Heart right ventricle (tissue), 16 donors: ENCODE data around the gene SPTB. TPM values are rescaled to one million over a fixed set of nuclear protein-coding genes. Genes with fewer than 3 reads are reported as not detected.

Experiments
- ATAC-seq, 8 donors: fragments of 200-7000 bp; cut with Tn5 transposase; one replicate each; pipeline ENCODE4 v1.9.1; 2020; ENCODE audit warnings: mild to moderate bottlenecking in 8 of 8, moderate library complexity in 8 of 8, moderate number of reproducible peaks in 1 of 8
- DNase-seq, 2 donors: peaks; one replicate each; pipeline ENCODE4 v3.0.0-alpha.2; 2020
- H3K27ac ChIP-seq, 10 donors: fragments of 200-600 bp; sonication (generic) in 2 of 10; one replicate each; pipeline versions ENCODE4 v1.5.0 to v1.8.0; 2020 to 2022; ENCODE audit warnings: mild to moderate bottlenecking in 3 of 10
- H3K27me3 ChIP-seq, 7 donors: fragments of 200-600 bp; one replicate each; pipeline ENCODE4 v1.8.0; 2021 to 2022; ENCODE audit warnings: mild to moderate bottlenecking in 2 of 7
- H3K36me3 ChIP-seq, 9 donors: fragments of 200-600 bp; sonication (generic) in 1 of 9; one replicate each; pipeline versions ENCODE4 v1.5.0 to v1.8.0; 2020 to 2022; ENCODE audit warnings: mild to moderate bottlenecking in 2 of 9
- H3K4me1 ChIP-seq, 9 donors: fragments of 200-600 bp; sonication (generic) in 1 of 9; one replicate each; pipeline versions ENCODE4 v1.5.0 to v1.8.0; 2020 to 2022; ENCODE audit warnings: mild to moderate bottlenecking in 4 of 9
- H3K4me3 ChIP-seq, 10 donors: fragments of 200-600 bp; sonication (generic) in 2 of 10; one replicate each; pipeline versions ENCODE4 v1.5.0 to v1.8.0; 2020 to 2022; ENCODE audit warnings: mild to moderate bottlenecking in 7 of 10, moderate library complexity in 2 of 10
- H3K9me3 ChIP-seq, 11 donors: fragments of 200-600 bp in 10 of 11; sonication (generic) in 2 of 11; one replicate each; pipeline versions ENCODE4 v1.5.0 to v1.8.0; 2013 to 2022; ENCODE audit warnings: mild to moderate bottlenecking in 2 of 11, control low read depth in 1 of 11, moderate library complexity in 1 of 11
- WGBS, 2 donors: extraction: QIAGEN DNeasy Blood & Tissue Kit; methylation state at CpG; one replicate each; pipeline ENCODE4 v1.1.7; 2013; ENCODE audit warnings: inconsistent platforms in 1 of 2; 5-methylcytosine and 5-hydroxymethylcytosine counted together
- intact Hi-C, 10 donors: fragments of 100-400 bp; cut with DNase I; formaldehyde crosslinking; loops; one replicate each; pipeline versions ENCODE4 v1.11.1 to v1.14.2; 2022
- polyA plus RNA-seq, 2 donors: library from polyadenylated mRNA; stranded (reverse); fragments of 200-250 nt; gene quantifications; one replicate each; pipeline ENCODE4 v1.2.3, GENCODE V29; 2013
- total RNA-seq, 10 donors: library from RNA; stranded (reverse); fragmentation: NEBNext Ultra II Directional in 3 of 10; extraction: Animal tissue kit (Norgen Biotek cat#: 25700) in 3 of 10; gene quantifications; one replicate each; pipeline versions ENCODE4 v1.2.1 to v1.2.4, GENCODE V29; 2021 to 2023
- TF ChIP-seq, protein P1 (sequence below), 9 donors: fragments of 200-600 bp; sonication (generic) in 2 of 9; IDR thresholded peaks; one replicate each; pipeline versions ENCODE4 v1.5.0 to v1.8.0; 2021 to 2022; ENCODE audit warnings: antibody characterized with exemption in 9 of 9, mild to moderate bottlenecking in 5 of 9, moderate library complexity in 1 of 9
- donor health status: Arrhythmogenic right ventricular cardiomyopathy.
- donor health status: ischemic (EF 13 %, LVEDD 7.1; RV severe dilation, severe dysfunction).
- donor health status: healthy with polysubstance abuse.
- donor health status: DM: no; HTN: yes; CAD: no.
- donor health status: DM: no; HTN: no; CAD: no.
- donor health status: ischemic (EF 25% LVEDD 6.9; RV normal size, moderate dysfunction).
- donor health status: ischemic (EF 25% LVEDD 5.7; RV mildly dilated, moderate dysfunction).
- donor health status: healthy.
- donor health status: DM: yes; HTN: yes; CAD: no.
- donor health status: Ischemic cardiomyopathy.
- donor health status: ischemic (EF 35%, LVEDD 5.7; RV mildly dilated, moderate dysfunction).
- donor health status: nonischemic (EF 11% LVEDD 7.7; RV severe dilation, severe dysfunction).
- donor health status: DM: yes; HTN: yes; CAD: no.
- donor health status: PGD.
- donor health status: ischemic (EF 29% LVEDD 5.4; RV normal size, mild dysfunction).
- donor health status: nonischemic (EF 23%, LVEDD 6.1; RV moderate dilation, normal function).

The SPTB gene
- total and polyA plus RNA-seq, 12 donors, result 24.0 to 114 (median 92.1) TPM

DNA sequence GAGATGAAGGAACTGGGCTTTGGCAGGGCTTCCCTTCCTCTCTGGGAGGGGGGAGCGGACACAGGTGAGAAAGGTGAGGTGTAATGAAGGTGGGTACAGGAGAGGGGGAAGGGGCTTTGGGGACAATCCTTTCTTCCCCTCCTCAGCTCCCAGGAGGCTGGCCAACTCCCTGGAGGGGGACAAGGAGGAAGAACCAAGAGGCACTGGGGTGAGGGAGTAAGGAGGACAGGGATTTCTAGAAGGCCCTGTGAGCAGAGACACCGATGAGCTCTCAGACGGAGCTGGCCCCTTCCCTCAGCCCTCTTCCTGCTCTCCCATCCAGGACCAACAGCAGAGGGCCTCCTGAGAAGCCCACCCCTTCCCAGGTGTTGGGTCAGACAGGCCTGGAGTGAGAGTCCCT lies 122.1 kb downstream of the SPTB start:
- H3K36me3 ChIP-seq, result peaks cover 0 to under 1% (median 0%) of the 10 kb centered on the region in 9 donors
- intact Hi-C loops, result loop anchor here in 2 of 10 donors (5.0 kb wide), 2 partner anchors 35 to 75 kb away; no protein-coding TSS in a partner anchor
- WGBS, 2 donors, result 86 to 93% methylated on average over 3 of the region's 3 CpGs
- ATAC-seq (no peak), DNase-seq (no peak)
- peak overlapping the region in 8 of 10 donors; percentile 59 to 88 (median 76) for H3K27ac ChIP-seq
- H3K9me3 ChIP-seq, result no peaks in the 10 kb centered on the region
- H3K27me3 ChIP-seq, result no peaks in the 10 kb centered on the region
- H3K4me1 ChIP-seq, result peaks cover 35 to 74% (median 56%) of the 10 kb centered on the region in 9 donors
- TF ChIP-seq, protein P1, sequence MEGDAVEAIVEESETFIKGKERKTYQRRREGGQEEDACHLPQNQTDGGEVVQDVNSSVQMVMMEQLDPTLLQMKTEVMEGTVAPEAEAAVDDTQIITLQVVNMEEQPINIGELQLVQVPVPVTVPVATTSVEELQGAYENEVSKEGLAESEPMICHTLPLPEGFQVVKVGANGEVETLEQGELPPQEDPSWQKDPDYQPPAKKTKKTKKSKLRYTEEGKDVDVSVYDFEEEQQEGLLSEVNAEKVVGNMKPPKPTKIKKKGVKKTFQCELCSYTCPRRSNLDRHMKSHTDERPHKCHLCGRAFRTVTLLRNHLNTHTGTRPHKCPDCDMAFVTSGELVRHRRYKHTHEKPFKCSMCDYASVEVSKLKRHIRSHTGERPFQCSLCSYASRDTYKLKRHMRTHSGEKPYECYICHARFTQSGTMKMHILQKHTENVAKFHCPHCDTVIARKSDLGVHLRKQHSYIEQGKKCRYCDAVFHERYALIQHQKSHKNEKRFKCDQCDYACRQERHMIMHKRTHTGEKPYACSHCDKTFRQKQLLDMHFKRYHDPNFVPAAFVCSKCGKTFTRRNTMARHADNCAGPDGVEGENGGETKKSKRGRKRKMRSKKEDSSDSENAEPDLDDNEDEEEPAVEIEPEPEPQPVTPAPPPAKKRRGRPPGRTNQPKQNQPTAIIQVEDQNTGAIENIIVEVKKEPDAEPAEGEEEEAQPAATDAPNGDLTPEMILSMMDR (IDR thresholded peaks at IDR 0.05), result no peak
- H3K4me3 ChIP-seq, result no peak overlapping the region

GRCh38 chr14:64756712-64757111 lies 123.0 kb downstream of the SPTB start:
- Histone ChIP-seq H3K27ac (peak overlapping the region in 2 of 10 donors; percentile 73 to 82), H3K4me1 (peaks cover 29 to 66% (median 47%) of the 10 kb centered on the region in 9 donors)
- no peak for DNase-seq

GRCh38 chr14:64755781-64756221 lies 123.9 kb downstream of the SPTB start:
- Histone ChIP-seq H3K4me3 (no peak overlapping the region), H3K27ac (no peak overlapping the region), H3K36me3 (peaks cover 0 to 10% (median 0%) of the 10 kb centered on the region in 9 donors), H3K9me3 (no peaks in the 10 kb centered on the region), H3K27me3 (no peaks in the 10 kb centered on the region), H3K4me1 (peaks cover 20 to 56% (median 38%) of the 10 kb centered on the region in 9 donors)
- TF ChIP-seq, protein P1 (IDR thresholded peaks at IDR 0.05), result no peak
- ATAC-seq (no peak), DNase-seq (no peak)
- WGBS, 2 donors, result 63 to 72% methylated on average over 9 of the region's 9 CpGs
- intact Hi-C loops, result loop anchor here in 2 of 10 donors (5.0 kb wide), 2 partner anchors 34 to 74 kb away; no protein-coding TSS in a partner anchor

More at GRCh38 chr14:64756712-64757111, 123.0 kb downstream of the SPTB start:
- H3K4me3 ChIP-seq, result no peak overlapping the region
- WGBS, 2 donors, result 98 to 100% methylated on average over 5 of the region's 5 CpGs
- no peaks in the 10 kb centered on the region for H3K9me3 ChIP-seq
- TF ChIP-seq, protein P1 (IDR thresholded peaks at IDR 0.05), result no peak
- intact Hi-C loops, result loop anchor here in 2 of 10 donors (5.0 kb wide), 2 partner anchors 34 to 74 kb away; no protein-coding TSS in a partner anchor
- ATAC-seq, result no peak
- peaks cover 0 to 7% (median 0%) of the 10 kb centered on the region in 9 donors for H3K36me3 ChIP-seq
- no peaks in the 10 kb centered on the region for H3K27me3 ChIP-seq

- TF ChIP-seq, protein P1 (IDR thresholded peaks at IDR 0.05), result no peak
- ATAC-seq (no peak), DNase-seq (no peak)
- no peaks in the 10 kb centered on the region for H3K9me3 ChIP-seq
- H3K4me3 ChIP-seq, result no peak overlapping the region
- no peaks in the 10 kb centered on the region for H3K27me3 ChIP-seq
- peaks cover 18 to 45% (median 28%) of the 10 kb centered on the region in 9 donors for H3K4me1 ChIP-seq
- 91 to 93% methylated on average over 5 of the region's 5 CpGs for WGBS, 2 donors
- peaks cover 0 to 20% (median 2%) of the 10 kb centered on the region in 9 donors for H3K36me3 ChIP-seq
- intact Hi-C loops, result loop anchor here in 3 of 10 donors (5.0 kb wide), 3 partner anchors 32 to 72 kb away; no protein-coding TSS in a partner anchor
- no peak overlapping the region for H3K27ac ChIP-seq
Observed at GRCh38 chr14:64754685-64755084, 125.0 kb downstream of the SPTB start.
